H1 (cell line): Measurements from ENCODE around the gene TMEM108. TPM values are rescaled to one million over a fixed set of nuclear protein-coding genes. Genes with fewer than 3 reads are reported as not detected.

ENCODE experiments used
- CTCF ChIA-PET: fragments of 300-600 bp; sonication (Branson Sonifier 250); formaldehyde crosslinking; loops from one replicate; lab custom pipeline; 2021; ENCODE audit not compliant: partially characterized antibody; lab: Charles Lee
- POLR2A ChIA-PET: fragments of 300-600 bp; sonication (Branson Sonifier 250); formaldehyde crosslinking; loops from one replicate; lab custom pipeline; 2021; ENCODE audit warnings: inconsistent platforms; ENCODE audit not compliant: partially characterized antibody; lab: Charles Lee
- DNase-seq, 2 experiments: peaks; one replicate each; pipeline versions ENCODE4 v3.0.0 to v3.0.0-alpha.2; 2010 to 2022; ENCODE audit warnings: low spot score in 2 of 2, low read depth in 1 of 2, mixed read lengths in 1 of 2
- FAIRE-seq: peaks from 2 replicates; lab custom pipeline; 2011; peaks lifted over from hg19 to GRCh38; lab: Jason Lieb, UNC
- H2AFZ ChIP-seq: 2 replicates; pipeline ENCODE4 v1.8.1; 2012; ENCODE audit warnings: low read length, inconsistent platforms
- H2AK5ac ChIP-seq: 2 replicates; pipeline ENCODE4 v1.6.1; 2013; ENCODE audit warnings: low read depth, low read length
- H2BK120ac ChIP-seq: replicated peaks from 2 replicates; pipeline ENCODE3; 2013; ENCODE audit warnings: low read depth, low read length, inconsistent platforms
- H2BK12ac ChIP-seq: 2 replicates; pipeline ENCODE4 v1.6.1; 2013; ENCODE audit warnings: low read depth, low read length
- H2BK15ac ChIP-seq: 2 replicates; pipeline ENCODE4 v1.6.1; 2013; ENCODE audit warnings: low read length
- H2BK20ac ChIP-seq: 2 replicates; pipeline ENCODE4 v1.6.1; 2013; ENCODE audit warnings: low read length
- H2BK5ac ChIP-seq: 2 replicates; pipeline ENCODE4 v1.6.1; 2013; ENCODE audit warnings: low read depth, low read length
- H3K14ac ChIP-seq: 2 replicates; pipeline ENCODE4 v1.6.1; 2013; ENCODE audit warnings: inconsistent platforms; ENCODE audit not compliant: insufficient read length
- H3K18ac ChIP-seq: 2 replicates; pipeline ENCODE4 v1.6.1; 2013; ENCODE audit warnings: low read length; ENCODE audit errors: extremely low read depth
- H3K23ac ChIP-seq: 2 replicates; pipeline ENCODE4 v1.6.1; 2013; ENCODE audit warnings: inconsistent platforms; ENCODE audit not compliant: insufficient read length
- H3K23me2 ChIP-seq: 2 replicates; pipeline ENCODE4 v1.6.1; 2013; ENCODE audit warnings: low read depth, low read length
- H3K27ac ChIP-seq: 2 replicates; pipeline ENCODE4 v1.6.1; 2011; ENCODE audit warnings: low read depth, low read length, inconsistent platforms
- H3K27me3 ChIP-seq, 4 experiments: replicated peaks in 1 of 4; 1 replicate in 1 of 4; 2 replicates in 3 of 4; pipeline versions ENCODE4 v1.6.1 to v1.8.1; 2011 to 2013; ENCODE audit warnings: low read length in 3 of 4, mild to moderate bottlenecking in 3 of 4, inconsistent platforms in 2 of 4, mixed read lengths in 2 of 4, moderate library complexity in 1 of 4; ENCODE audit not compliant: control insufficient read depth in 3 of 4, insufficient read depth in 3 of 4; ENCODE audit errors: extremely low read depth in 1 of 4
- H3K36me3 ChIP-seq, 4 experiments: 2 replicates each; pipeline versions ENCODE4 v1.6.1 to v1.8.1; 2011 to 2013; ENCODE audit warnings: mild to moderate bottlenecking in 4 of 4, low read length in 3 of 4, moderate library complexity in 2 of 4, control low read depth in 1 of 4, inconsistent platforms in 1 of 4; ENCODE audit not compliant: insufficient read depth in 4 of 4, control insufficient read depth in 2 of 4
- H3K4ac ChIP-seq: replicated peaks from 2 replicates; pipeline ENCODE3; 2013; ENCODE audit warnings: low read length, low read depth, mixed read lengths, inconsistent platforms; ENCODE audit not compliant: insufficient read length
- H3K4me1 ChIP-seq, 4 experiments: replicated peaks in 1 of 4; 1 replicate in 1 of 4; 2 replicates in 3 of 4; pipeline versions ENCODE4 v1.6.1 to v1.8.1; 2011 to 2013; ENCODE audit warnings: low read length in 3 of 4, inconsistent platforms in 2 of 4, mixed read lengths in 1 of 4; ENCODE audit not compliant: insufficient read depth in 4 of 4, control insufficient read depth in 3 of 4
- H3K4me2 ChIP-seq, 2 experiments: 2 replicates each; pipeline versions ENCODE4 v1.6.1 to v1.8.1; 2011 to 2013; ENCODE audit warnings: low read depth in 2 of 2, low read length in 2 of 2, control low read depth in 1 of 2, inconsistent platforms in 1 of 2, mild to moderate bottlenecking in 1 of 2; ENCODE audit not compliant: insufficient read depth in 1 of 2
- H3K4me3 ChIP-seq, 4 experiments: fragments of 200-600, 300-600 bp in 1 of 4; sonication (generic), shearing (Covaris generic), sonication (Bioruptor Twin) in 1 of 4; 2 replicates each; pipeline versions ENCODE4 v1.5.1 to v1.8.1; 2011 to 2016; ENCODE audit warnings: low read length in 4 of 4, low read depth in 3 of 4, control low read depth in 2 of 4, inconsistent platforms in 2 of 4, mild to moderate bottlenecking in 2 of 4, mixed read lengths in 1 of 4, moderate library complexity in 1 of 4; ENCODE audit not compliant: insufficient read depth in 2 of 4; ENCODE audit errors: extremely low read depth in 1 of 4
- H3K56ac ChIP-seq: replicated peaks from 2 replicates; pipeline ENCODE3; 2013; ENCODE audit warnings: low read depth, mild to moderate bottlenecking, mixed read lengths, low read length, inconsistent platforms; ENCODE audit not compliant: insufficient read length
- H3K79me1 ChIP-seq: 2 replicates; pipeline ENCODE4 v1.6.1; 2013; ENCODE audit warnings: low read depth, low read length, control low read depth
- H3K79me2 ChIP-seq, 2 experiments: 2 replicates each; pipeline versions ENCODE4 v1.6.1 to v1.8.1; 2012 to 2013; ENCODE audit warnings: low read length in 2 of 2, mild to moderate bottlenecking in 2 of 2, inconsistent platforms in 1 of 2; ENCODE audit not compliant: insufficient read depth in 2 of 2, control insufficient read depth in 1 of 2
- H3K9ac ChIP-seq, 4 experiments: replicated peaks in 1 of 4; 1 replicate in 1 of 4; 2 replicates in 3 of 4; pipeline versions ENCODE4 v1.6.1 to v1.8.1; 2011 to 2013; ENCODE audit warnings: low read depth in 3 of 4, low read length in 3 of 4, control low read depth in 2 of 4, mild to moderate bottlenecking in 2 of 4, moderate library complexity in 2 of 4, inconsistent platforms in 1 of 4; ENCODE audit errors: extremely low read depth in 1 of 4
- H3K9me3 ChIP-seq, 2 experiments: 2 replicates each; pipeline versions ENCODE4 v1.6.1 to v1.8.1; 2012 to 2013; ENCODE audit warnings: mild to moderate bottlenecking in 2 of 2, moderate library complexity in 2 of 2, control low read depth in 1 of 2, inconsistent platforms in 1 of 2, low read depth in 1 of 2, low read length in 1 of 2, mixed read lengths in 1 of 2; ENCODE audit not compliant: insufficient read depth in 2 of 2
- H4K20me1 ChIP-seq, 2 experiments: replicated peaks in 1 of 2; 2 replicates each; pipeline versions ENCODE3 to v1.8.1; 2011 to 2013; ENCODE audit warnings: inconsistent platforms in 2 of 2, low read length in 2 of 2, mild to moderate bottlenecking in 1 of 2; ENCODE audit not compliant: insufficient read depth in 2 of 2, control insufficient read depth in 1 of 2
- H4K5ac ChIP-seq: 2 replicates; pipeline ENCODE4 v1.6.1; 2013; ENCODE audit warnings: low read length, low read depth, mixed read lengths, inconsistent platforms; ENCODE audit not compliant: insufficient read length
- H4K8ac ChIP-seq: 2 replicates; pipeline ENCODE4 v1.8.0; 2013; ENCODE audit warnings: mild to moderate bottlenecking, moderate library complexity, low read length, inconsistent platforms; ENCODE audit not compliant: insufficient read depth; ENCODE audit errors: extremely low read depth
- H4K91ac ChIP-seq: replicated peaks from 2 replicates; pipeline ENCODE3; 2013; ENCODE audit warnings: low read length, mixed read lengths, inconsistent platforms; ENCODE audit not compliant: insufficient read length
- BCL11A ChIP-seq, 2 experiments: IDR thresholded peaks; one replicate each; pipeline ENCODE4 v1.6.1; 2011; ENCODE audit warnings: low read depth in 2 of 2, low read length in 2 of 2, mild to moderate bottlenecking in 2 of 2
- CTBP2 ChIP-seq: IDR thresholded peaks from 2 replicates; pipeline ENCODE4 v1.7.0; 2011; ENCODE audit warnings: borderline replicate concordance, mild to moderate bottlenecking, moderate library complexity, mixed read lengths, low read length; ENCODE audit not compliant: insufficient read depth, insufficient read length
- HDAC2 ChIP-seq, 2 experiments: fragments of 300-600 bp in 1 of 2; sonication (generic) in 1 of 2; IDR thresholded peaks; 2 replicates each; pipeline ENCODE4 v1.6.1; 2011 to 2012; ENCODE audit warnings: low read depth in 2 of 2, low read length in 2 of 2, mild to moderate bottlenecking in 2 of 2, moderate library complexity in 2 of 2, borderline replicate concordance in 1 of 2, inconsistent platforms in 1 of 2
- JUN ChIP-seq: IDR thresholded peaks from 2 replicates; pipeline ENCODE4 v1.6.1; 2011; ENCODE audit warnings: low read depth, mild to moderate bottlenecking, improper control_type of control experiment, low read length
- JUND ChIP-seq: IDR thresholded peaks from 2 replicates; pipeline ENCODE4 v1.6.1; 2011; ENCODE audit warnings: mild to moderate bottlenecking, improper control_type of control experiment, low read length
- KDM4A ChIP-seq: IDR thresholded peaks from one replicate; pipeline ENCODE4 v1.7.1; 2012; ENCODE audit warnings: low read depth, mild to moderate bottlenecking, moderate library complexity, low read length, inconsistent platforms; ENCODE audit not compliant: severe bottlenecking
- MAFK ChIP-seq: IDR thresholded peaks from 2 replicates; pipeline ENCODE4 v1.6.1; 2012; ENCODE audit warnings: low read depth, mild to moderate bottlenecking, improper control_type of control experiment, low read length
- POU5F1 ChIP-seq: IDR thresholded peaks from 2 replicates; pipeline ENCODE4 v1.6.1; 2011; ENCODE audit warnings: low read depth, mild to moderate bottlenecking, low read length, moderate library complexity
- RXRA ChIP-seq: IDR thresholded peaks from 2 replicates; pipeline ENCODE4 v1.6.1; 2011; ENCODE audit warnings: low read depth, mild to moderate bottlenecking, low read length, moderate library complexity; ENCODE audit not compliant: insufficient read depth
- SUZ12 ChIP-seq: fragments of 200-600 bp; sonication (generic); IDR thresholded peaks from 2 replicates; pipeline ENCODE4 v1.6.1; 2012; ENCODE audit warnings: mild to moderate bottlenecking, inconsistent platforms, low read length, moderate library complexity, mixed read lengths
- YY1 ChIP-seq: IDR thresholded peaks from 2 replicates; pipeline ENCODE4 v1.6.1; 2011; ENCODE audit warnings: low read depth, mild to moderate bottlenecking, low read length
- WGBS, 2 experiments: shearing (Covaris generic) in 1 of 2; methylation state at CpG; one replicate each; pipeline versions ENCODE4 v1.1.6 to v1.1.7; 2013 to 2015; ENCODE audit warnings: low lambda C conversion rate in 2 of 2, mixed read lengths in 2 of 2, inconsistent platforms in 1 of 2, low coverage in 1 of 2, missing lambda C conversion rate in 1 of 2; ENCODE audit not compliant: insufficient replicate concordance in 2 of 2, insufficient coverage in 1 of 2, insufficient read length in 1 of 2; ENCODE audit errors: extremely low coverage in 1 of 2, missing lambda C conversion rate in 1 of 2; 5-methylcytosine and 5-hydroxymethylcytosine counted together
- polyA plus RNA-seq, 7 experiments: library from polyadenylated mRNA; depleted of rRNA in 3 of 7; stranded (reverse) in 5 of 7; unstranded in 2 of 7; fragments of >200 nt in 5 of 7; fragments of 200-250 nt in 2 of 7; gene quantifications; 1 replicate in 5 of 7; 2 replicates in 1 of 7; 4 replicates in 1 of 7; pipeline versions ENCODE4 v1.2.1 to v1.2.3, GENCODE V29; 2011 to 2013; ENCODE audit warnings: missing spikeins in 2 of 7, mixed read lengths in 2 of 7
- total RNA-seq: library from RNA; stranded (reverse); fragmentation: NEBNext Ultra II Directional; extraction: Animal tissue kit (Norgen Biotek cat#: 25700); gene quantifications from 2 replicates; pipeline ENCODE4 v1.2.1, GENCODE V29; 2021
- TF ChIP-seq, protein P1 (sequence below): IDR thresholded peaks from 2 replicates; pipeline ENCODE4 v1.6.1; 2011; ENCODE audit warnings: low read length, improper control_type of control experiment

TMEM108 gene
- total and polyA plus RNA-seq, 2 of the 8 experiments (the other 6 are each of a cell fraction or from before 2014, with no cell fraction given) = 14.3 to 16.2 TPM

DNA sequence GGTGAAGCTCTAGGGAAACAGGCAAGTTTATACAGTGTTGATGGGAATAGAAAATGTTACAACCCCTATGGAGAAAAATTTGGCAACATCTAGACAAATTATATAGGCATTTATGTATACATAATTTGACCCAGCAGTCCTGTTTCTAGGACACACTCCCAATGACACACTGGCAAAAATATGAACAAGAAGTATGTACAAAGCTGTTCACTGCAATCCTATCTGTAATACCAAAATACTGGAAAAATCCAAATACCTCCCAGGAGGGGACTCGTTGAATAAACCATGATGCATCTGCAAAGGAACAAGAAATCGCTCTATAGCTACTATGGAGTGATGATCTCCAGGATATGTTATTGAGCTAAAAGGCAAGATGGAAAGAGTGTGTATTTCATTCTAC, 370.2 kb downstream of the TMEM108 start:
- no peak overlapping the region for H3K4me2 ChIP-seq
- no peak overlapping the region for H4K91ac ChIP-seq
- ChIA-PET POLR2A (no interaction called here), CTCF (interaction anchor here (1.2 to 3.0 kb wide), 4 partner anchors 13 to 681 kb away, joined by 3 to 20 read pairs (median 5); no protein-coding TSS in a partner anchor)
- no peak overlapping the region for H3K23ac ChIP-seq
- no peaks in the 10 kb centered on the region for H3K36me3 ChIP-seq
- H3K79me2 ChIP-seq = no peaks in the 10 kb centered on the region
- no peak overlapping the region for H4K5ac ChIP-seq
- no peaks in the 10 kb centered on the region for H3K9me3 ChIP-seq
- no peak overlapping the region for H3K4ac ChIP-seq
- H3K27me3 ChIP-seq = no peaks in the 10 kb centered on the region
- no peak overlapping the region for H3K18ac ChIP-seq
- no peak overlapping the region for H2BK15ac ChIP-seq
- H3K9ac ChIP-seq = no peak overlapping the region
- no peak for TF ChIP-seq JUND
- TF ChIP-seq JUN = no peak
- TF ChIP-seq YY1 = no peak
- no peak for TF ChIP-seq MAFK
- TF ChIP-seq, protein P1, sequence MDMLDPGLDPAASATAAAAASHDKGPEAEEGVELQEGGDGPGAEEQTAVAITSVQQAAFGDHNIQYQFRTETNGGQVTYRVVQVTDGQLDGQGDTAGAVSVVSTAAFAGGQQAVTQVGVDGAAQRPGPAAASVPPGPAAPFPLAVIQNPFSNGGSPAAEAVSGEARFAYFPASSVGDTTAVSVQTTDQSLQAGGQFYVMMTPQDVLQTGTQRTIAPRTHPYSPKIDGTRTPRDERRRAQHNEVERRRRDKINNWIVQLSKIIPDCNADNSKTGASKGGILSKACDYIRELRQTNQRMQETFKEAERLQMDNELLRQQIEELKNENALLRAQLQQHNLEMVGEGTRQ = no peak
- TF ChIP-seq KDM4A = no peak
- TF ChIP-seq SUZ12 = no peak
- no peak for TF ChIP-seq RXRA
- no peak for TF ChIP-seq HDAC2 (IDR thresholded peaks at IDR 0.05; ENCODE audit: borderline replicate concordance in 1 of 2, low read depth in 2 of 2, low read length in 2 of 2)
- TF ChIP-seq POU5F1 = no peak
- TF ChIP-seq CTBP2 = no peak
- no peak for TF ChIP-seq BCL11A (IDR thresholded peaks at IDR 0.05; ENCODE audit: low read depth in 2 of 2, low read length in 2 of 2)
- no peak overlapping the region for H3K27ac ChIP-seq
- H2AK5ac ChIP-seq = no peak overlapping the region
- no peaks in the 10 kb centered on the region for H3K23me2 ChIP-seq
- no peaks in the 10 kb centered on the region for H4K20me1 ChIP-seq
- H4K8ac ChIP-seq = no peak overlapping the region
- FAIRE-seq (no peak), DNase-seq (no peak)
- H3K79me1 ChIP-seq = no peaks in the 10 kb centered on the region
- peaks cover 0 to 4% (median 0%) of the 10 kb centered on the region in 4 experiments; a peak in 2 of 7 replicates for H3K4me1 ChIP-seq
- H3K14ac ChIP-seq = no peak overlapping the region
- H3K4me3 ChIP-seq = no peak overlapping the region
- no peak overlapping the region for H2BK12ac ChIP-seq
- no peak overlapping the region for H2BK5ac ChIP-seq
- no peak overlapping the region for H2BK20ac ChIP-seq
- no peak overlapping the region for H2BK120ac ChIP-seq
- no peak overlapping the region for H2AFZ ChIP-seq
- no peak overlapping the region for H3K56ac ChIP-seq
- WGBS, 2 experiments = 90% methylated on average over 2 of the region's 2 CpGs; no CpG with 5 or more reads in 1 of the 2 experiments
